GM19463 (cell line): ENCODE results near the gene MT1M.
"Not testable (repeated sequence)": the region's sequence is repeated elsewhere in the genome, so short reads cannot be mapped to it uniquely, and the experiment has no call there.

Experiments
- ATAC-seq: cut with Tn5 transposase; IDR thresholded peaks from one replicate; pipeline ENCODE4 v1.9.1; 2021; ENCODE audit warnings: mild to moderate bottlenecking, moderate library complexity; ENCODE audit not compliant: unreplicated experiment

MT1M gene

GRCh38 chr16:56608043-56608875 lies 24.2 kb upstream of the MT1M start, which contains the start of gene MT2A:
Gene MT2A, plus strand, starts transcription at chr16:56608584. Its CDS starts 72 bp downstream, at chr16:56608656.
- ATAC-seq: peak; percentile 86

GRCh38 chr16:56608876-56609462 lies 23.5 kb upstream of the MT1M start:
- ATAC-seq: no peak

DNA sequence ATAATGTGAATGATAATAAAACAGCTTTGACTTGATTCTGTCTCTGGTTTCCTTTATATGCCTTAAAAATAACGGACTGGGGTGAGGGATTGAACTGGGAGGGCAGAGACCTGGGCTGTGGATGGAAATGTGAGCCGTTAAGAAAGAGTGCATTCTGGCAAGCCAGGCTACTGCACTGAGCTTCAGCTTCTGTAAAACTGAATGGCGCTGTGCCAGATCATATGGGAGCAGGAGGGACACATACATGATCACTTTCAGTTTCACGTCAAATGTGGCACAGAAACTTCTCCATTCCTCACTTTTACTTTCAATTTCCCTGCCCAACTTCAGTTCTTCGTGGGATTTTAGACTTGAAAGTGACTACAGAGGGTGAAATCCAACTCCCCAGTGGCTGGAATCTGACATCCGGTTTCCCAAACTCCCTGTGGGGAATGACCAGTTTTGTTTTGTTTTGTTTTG lies 23.0 kb upstream of the MT1M start:
- ATAC-seq: peak; percentile 28

DNA sequence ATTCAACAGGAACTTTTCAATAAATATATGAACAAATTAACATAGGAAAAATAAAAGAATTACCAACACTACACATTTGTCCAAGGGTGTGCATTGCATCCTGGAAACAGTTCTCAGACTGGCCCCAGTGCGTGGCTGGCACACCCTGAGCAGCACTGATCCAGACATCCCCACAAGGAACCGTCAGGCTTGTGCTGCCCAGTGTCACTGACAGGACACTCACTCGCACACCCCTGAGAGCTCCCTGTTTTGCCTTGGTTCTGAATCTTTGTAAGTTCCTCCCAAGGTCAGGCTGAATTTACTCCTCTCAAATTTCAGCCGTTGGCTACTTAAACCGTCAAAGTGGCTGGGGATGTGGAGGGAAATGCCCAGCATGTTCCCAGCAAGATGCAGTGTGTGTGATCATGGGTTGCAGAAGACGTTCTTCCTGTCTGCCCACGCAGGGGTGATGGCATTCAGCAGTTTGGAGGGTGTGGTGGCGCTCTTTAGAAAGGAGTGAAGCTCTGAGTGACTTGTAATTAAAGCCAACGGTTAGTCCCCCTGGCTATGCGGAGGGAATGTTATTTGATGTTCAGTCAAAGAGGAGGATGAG lies 22.3 kb upstream of the MT1M start:
- peak; percentile 22 for ATAC-seq

GRCh38 chr16:56610609-56611111 lies 21.8 kb upstream of the MT1M start:
- no peak for ATAC-seq

DNA sequence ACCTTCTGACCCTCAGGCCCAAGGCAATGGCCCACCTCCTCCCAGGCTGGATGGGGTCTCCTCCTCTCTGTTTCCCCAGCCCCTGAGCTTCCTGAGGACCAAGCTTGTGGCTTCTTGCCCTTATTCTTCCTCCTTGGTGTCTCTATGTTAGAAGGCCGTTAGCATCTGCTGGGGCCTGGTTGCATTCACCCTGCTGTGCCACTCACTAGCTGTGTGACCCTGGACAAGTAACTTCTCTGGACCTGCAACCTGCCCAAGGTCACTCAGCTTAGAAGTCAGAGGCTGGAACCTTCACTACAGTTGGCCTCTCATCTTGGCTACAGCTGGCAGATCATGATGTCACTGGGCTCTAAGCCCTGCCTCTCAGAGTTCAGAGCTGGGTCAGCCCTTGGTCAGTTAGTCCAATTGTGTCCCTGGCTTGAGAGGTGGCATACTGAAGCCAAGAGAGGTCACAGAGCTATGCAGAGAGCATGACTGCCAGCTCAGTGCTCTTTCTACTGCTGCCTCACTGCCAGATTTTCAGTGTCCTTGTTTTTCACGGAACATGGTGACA lies 21.1 kb upstream of the MT1M start:
- no peak for ATAC-seq

DNA sequence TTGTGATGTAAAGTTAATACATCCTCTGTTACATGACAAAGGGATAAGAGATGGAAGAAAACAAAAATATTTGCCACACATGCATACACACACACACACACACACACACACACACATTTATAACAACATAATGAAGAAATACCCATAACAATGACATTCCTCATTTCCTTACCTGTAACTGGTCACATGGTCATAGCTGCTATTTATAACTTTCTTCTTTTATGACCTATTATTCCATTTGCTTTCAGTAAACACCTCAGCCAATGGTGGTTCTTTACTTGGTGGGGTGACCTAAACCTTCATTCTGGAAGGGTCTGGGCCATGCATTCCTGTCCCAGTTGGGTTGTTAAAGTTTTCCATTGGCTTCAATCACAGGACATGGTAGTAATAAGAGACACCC lies 18.8 kb upstream of the MT1M start:
- ATAC-seq: no peak

- no peak for ATAC-seq
Observed at GRCh38 chr16:56614549-56614991, 17.9 kb upstream of the MT1M start.

- ATAC-seq: no peak
Observed at GRCh38 chr16:56615353-56615752, 17.1 kb upstream of the MT1M start.

GRCh38 chr16:56616608-56617211 lies 15.7 kb upstream of the MT1M start:
- no peak for ATAC-seq

DNA sequence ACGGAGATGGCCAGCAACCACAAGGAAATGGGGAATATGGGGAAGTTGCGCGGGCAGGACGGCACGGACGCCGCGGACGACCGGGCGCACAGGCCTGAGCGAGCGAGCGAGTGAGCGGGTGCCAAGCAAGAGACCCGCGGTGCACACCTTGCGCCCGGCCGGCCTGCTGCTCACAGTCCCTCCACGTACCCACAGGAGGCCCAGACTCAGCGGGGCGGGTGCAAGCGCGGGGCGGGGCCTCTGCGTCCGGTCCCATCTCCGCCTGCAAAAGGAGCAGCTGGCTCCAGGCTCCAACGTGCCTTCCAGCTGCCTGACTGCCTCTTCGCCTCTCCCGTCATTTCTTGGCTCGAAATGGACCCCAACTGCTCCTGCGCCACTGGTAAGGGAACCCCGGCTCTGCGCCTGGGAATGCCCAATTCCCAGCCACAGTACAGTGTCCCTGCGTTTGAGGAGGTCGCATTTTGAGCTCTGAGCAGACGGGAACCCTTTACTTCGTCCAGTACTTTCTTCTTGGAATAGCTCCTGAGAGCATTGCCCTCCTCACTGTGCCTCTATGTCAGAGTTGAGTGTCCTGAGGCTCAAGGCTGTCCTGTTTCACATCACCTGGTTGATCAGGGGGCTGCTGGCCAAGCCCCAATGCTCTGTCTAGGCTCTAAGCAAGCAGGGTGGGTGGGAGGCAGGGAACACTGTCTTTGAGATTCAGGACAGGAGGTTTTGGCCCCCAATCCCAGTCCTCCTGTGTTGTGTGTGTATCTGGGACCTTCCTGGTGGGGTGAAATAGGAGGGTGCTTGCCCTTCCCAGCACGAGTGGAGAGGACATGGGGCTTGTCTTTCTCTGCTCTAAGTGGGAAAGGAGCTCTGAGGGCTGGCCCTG lies 15.0 kb upstream of the MT1M start:
- peak; percentile 66 for ATAC-seq

DNA sequence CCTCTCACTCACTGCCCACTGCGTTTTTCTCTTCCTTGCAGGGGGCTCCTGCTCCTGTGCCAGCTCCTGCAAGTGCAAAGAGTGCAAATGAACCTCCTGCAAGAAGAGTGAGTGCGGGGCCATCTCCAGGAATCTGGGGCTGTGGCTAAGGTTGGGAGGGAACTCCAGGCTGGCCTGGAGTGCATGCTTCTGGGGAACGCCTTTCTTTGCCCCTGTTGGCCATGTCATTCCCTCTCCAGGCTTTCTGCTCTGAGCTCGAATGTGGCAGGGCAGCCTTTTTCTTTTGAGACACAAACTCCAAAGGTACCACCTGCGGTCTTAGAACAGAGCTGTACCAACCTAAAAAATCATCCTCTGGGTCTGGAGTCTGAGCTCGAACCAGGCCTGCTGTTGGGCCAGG lies 14.3 kb upstream of the MT1M start:
- ATAC-seq: no peak

- no peak for ATAC-seq
Observed at GRCh38 chr16:56620339-56620897, 12.0 kb upstream of the MT1M start.

- ATAC-seq: not testable (repeated sequence)
Observed at GRCh38 chr16:56621665-56622445, 10.6 kb upstream of the MT1M start.

DNA sequence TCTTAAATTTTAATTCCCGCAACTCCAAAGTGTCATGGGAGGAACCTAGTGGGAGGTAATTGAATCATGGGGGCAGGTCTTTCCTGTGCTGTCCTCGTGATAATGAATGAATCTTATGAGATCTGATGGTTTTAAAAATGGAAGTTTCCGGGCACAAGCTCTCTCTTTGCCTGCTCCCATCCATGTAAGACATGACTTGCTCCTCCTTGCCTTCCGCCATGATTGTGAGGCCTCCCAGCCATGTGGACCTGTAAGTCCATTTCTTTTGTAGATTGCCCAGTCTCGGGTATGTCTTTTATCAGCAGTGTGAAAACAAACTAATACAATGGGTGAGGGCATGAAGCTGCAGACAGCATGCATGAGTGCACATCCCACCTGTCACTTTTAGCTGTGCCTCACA lies 9.3 kb upstream of the MT1M start:
- ATAC-seq: not testable (repeated sequence)

DNA sequence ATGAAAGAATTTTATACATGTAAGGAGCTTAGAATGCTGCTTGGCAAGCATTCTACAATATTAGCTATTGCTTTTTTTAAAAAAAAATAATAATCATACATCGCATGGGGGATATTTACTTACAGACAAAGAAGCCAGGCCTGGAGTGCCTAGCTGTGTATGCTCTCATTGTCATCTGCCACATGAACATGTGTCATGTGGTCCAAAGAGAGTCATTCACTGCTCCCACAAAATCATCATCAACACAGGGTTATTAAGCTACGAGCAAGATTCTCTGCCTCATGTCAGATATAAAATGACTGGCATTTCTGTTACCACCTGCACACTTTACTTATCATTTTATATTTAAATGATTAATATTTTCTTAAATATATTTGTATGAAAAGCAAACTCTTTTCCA lies 8.8 kb upstream of the MT1M start:
- no peak for ATAC-seq

- peak; percentile 78 for ATAC-seq
Observed at GRCh38 chr16:56625140-56625942, 7.1 kb upstream of the MT1M start, which contains the start of gene MT1E. Gene MT1E, plus strand, starts transcription at chr16:56625781. Its CDS starts 71 bp downstream, at chr16:56625852.
